SK-N-SH (cell line): ENCODE measurements around the gene FMN1. TPM values are rescaled to one million over a fixed set of nuclear protein-coding genes. Genes with fewer than 3 reads are reported as not detected.

Source experiments
- CTCF ChIA-PET: fragments of 300-600, 350-600 bp; formaldehyde crosslinking; extraction: SDS; loops from one replicate; lab custom pipeline; 2021; lab: Yijun Ruan, JAX
- POLR2A ChIA-PET: fragments of 350-600 bp; sonication (Branson Sonifier 250); formaldehyde crosslinking; extraction: SDS; loops from one replicate; lab custom pipeline; 2020; ENCODE audit warnings: antibody characterized with exemption, inconsistent platforms; lab: Yijun Ruan, JAX
- DNase-seq: peaks from one replicate; pipeline ENCODE4 v3.0.0; 2012
- H2AFZ ChIP-seq: fragments of 200-600 bp; sonication (generic); 2 replicates; pipeline ENCODE4 v1.8.1; 2016; ENCODE audit warnings: antibody characterized with exemption, mild to moderate bottlenecking, low read depth
- H3F3A ChIP-seq: fragments of 200-600 bp; sonication (generic); replicated peaks from 2 replicates; pipeline ENCODE3; 2016; ENCODE audit warnings: antibody characterized with exemption, mild to moderate bottlenecking; ENCODE audit not compliant: insufficient read depth
- H3K27ac ChIP-seq, 2 experiments: fragments of 200-500 bp in 1 of 2; fragments of 200-600 bp in 1 of 2; sonication (Bioruptor generic) in 1 of 2; sonication (generic), shearing (Covaris generic) in 1 of 2; 2 replicates each; pipeline versions ENCODE4 v1.5.1 to v1.6.1; 2014 to 2016; ENCODE audit warnings: low read depth in 2 of 2, inconsistent platforms in 1 of 2, low read length in 1 of 2, mild to moderate bottlenecking in 1 of 2, mixed read lengths in 1 of 2
- H3K27me3 ChIP-seq: fragments of 200-600 bp; sonication (generic), shearing (Covaris generic); 2 replicates; pipeline ENCODE4 v1.6.1; 2016; ENCODE audit warnings: mixed run types; ENCODE audit not compliant: insufficient read depth
- H3K36me3 ChIP-seq, 2 experiments: fragments of 200-500 bp in 1 of 2; fragments of 200-600 bp in 1 of 2; sonication (Bioruptor generic) in 1 of 2; sonication (generic) in 1 of 2; replicated peaks in 1 of 2; 2 replicates each; pipeline versions ENCODE3 to v1.5.1; 2014 to 2016; ENCODE audit warnings: low read length in 1 of 2, mild to moderate bottlenecking in 1 of 2; ENCODE audit not compliant: insufficient read depth in 2 of 2, control insufficient read depth in 1 of 2
- H3K4me1 ChIP-seq, 2 experiments: fragments of 200-500 bp in 1 of 2; fragments of 200-600 bp in 1 of 2; sonication (Bioruptor generic) in 1 of 2; sonication (generic), shearing (Covaris generic) in 1 of 2; 2 replicates each; pipeline versions ENCODE4 v1.5.1 to v1.6.1; 2014 to 2016; ENCODE audit warnings: low read depth in 1 of 2, low read length in 1 of 2, mixed run types in 1 of 2; ENCODE audit not compliant: insufficient read depth in 2 of 2, control insufficient read depth in 1 of 2
- H3K4me2 ChIP-seq: fragments of 200-600 bp; sonication (generic), shearing (Covaris generic); 2 replicates; pipeline ENCODE4 v1.6.1; 2017; ENCODE audit warnings: mixed run types
- H3K4me3 ChIP-seq, 2 experiments: fragments of 200-500 bp in 1 of 2; fragments of 200-600 bp in 1 of 2; sonication (Bioruptor generic) in 1 of 2; sonication (generic), shearing (Covaris generic) in 1 of 2; 2 replicates each; pipeline versions ENCODE4 v1.5.1 to v1.8.1; 2014 to 2016; ENCODE audit warnings: low read depth in 2 of 2, inconsistent platforms in 1 of 2, low read length in 1 of 2, mild to moderate bottlenecking in 1 of 2, mixed read lengths in 1 of 2, moderate library complexity in 1 of 2
- H3K79me2 ChIP-seq: fragments of 200-600 bp; sonication (generic); 2 replicates; pipeline ENCODE4 v1.8.1; 2017; ENCODE audit warnings: mild to moderate bottlenecking; ENCODE audit not compliant: insufficient read depth
- H3K9ac ChIP-seq: fragments of 200-600 bp; sonication (generic); 2 replicates; pipeline ENCODE4 v1.6.1; 2017; ENCODE audit warnings: mixed run types
- H3K9me2 ChIP-seq: fragments of 200-600 bp; sonication (generic); 2 replicates; pipeline ENCODE4 v1.6.1; 2017; ENCODE audit warnings: mixed run types
- H3K9me3 ChIP-seq: fragments of 200-600 bp; sonication (generic); 2 replicates; pipeline ENCODE4 v1.6.1; 2017; ENCODE audit warnings: mixed run types, mild to moderate bottlenecking, moderate library complexity
- H4K20me1 ChIP-seq: fragments of 200-600 bp; sonication (generic); 2 replicates; pipeline ENCODE4 v1.6.1; 2017; ENCODE audit warnings: mild to moderate bottlenecking, mixed run types; ENCODE audit not compliant: insufficient read depth
- CHD2 ChIP-seq: fragments of 150-350 bp; IDR thresholded peaks from 2 replicates; pipeline ENCODE4 v1.6.1; 2018; ENCODE audit warnings: low read length; ENCODE audit not compliant: partially characterized antibody
- CTCF ChIP-seq: fragments of 200-600 bp; sonication (generic); IDR thresholded peaks from 2 replicates; pipeline ENCODE4 v1.6.1; 2017; ENCODE audit warnings: antibody characterized with exemption, mild to moderate bottlenecking, moderate library complexity
- EP300 ChIP-seq, 2 experiments: IDR thresholded peaks; 2 replicates each; pipeline versions ENCODE4 v1.4.0 to v1.6.1; 2012; ENCODE audit warnings: borderline replicate concordance in 1 of 2, low read depth in 1 of 2, low read length in 1 of 2
- FOSL2 ChIP-seq: IDR thresholded peaks from 2 replicates; pipeline ENCODE4 v1.4.0; 2012; ENCODE audit warnings: low read depth, mild to moderate bottlenecking, moderate library complexity, borderline replicate concordance
- FOXJ3 ChIP-seq: sonication (generic); formaldehyde crosslinking; IDR thresholded peaks from 2 replicates; pipeline ENCODE4 v1.5.1; 2020; ENCODE audit warnings: mild to moderate bottlenecking, missing genetic modification reagents
- FOXM1 ChIP-seq: IDR thresholded peaks from 2 replicates; pipeline ENCODE4 v1.4.0; 2012; ENCODE audit warnings: low read depth, mild to moderate bottlenecking
- GABPA ChIP-seq: IDR thresholded peaks from 2 replicates; pipeline ENCODE4 v1.4.0; 2012; ENCODE audit warnings: low read depth, mild to moderate bottlenecking
- GATA2 ChIP-seq: sonication (generic); formaldehyde crosslinking; IDR thresholded peaks from 2 replicates; pipeline ENCODE4 v1.5.0; 2020; ENCODE audit warnings: mild to moderate bottlenecking, missing genetic modification reagents
- NFIC ChIP-seq: IDR thresholded peaks from 2 replicates; pipeline ENCODE4 v1.4.0; 2012; ENCODE audit warnings: borderline replicate concordance
- NRF1 ChIP-seq: IDR thresholded peaks from 2 replicates; pipeline ENCODE4 v1.6.1; 2012; ENCODE audit warnings: low read depth, mild to moderate bottlenecking, low read length
- PBX3 ChIP-seq: IDR thresholded peaks from 2 replicates; pipeline ENCODE4; 2012
- RFX5 ChIP-seq: IDR thresholded peaks from 2 replicates; pipeline ENCODE4 v1.6.1; 2012; ENCODE audit warnings: mild to moderate bottlenecking, improper control_type of control experiment, low read length
- RXRA ChIP-seq: IDR thresholded peaks from 2 replicates; pipeline ENCODE4 v1.4.0; 2012; ENCODE audit warnings: low read depth, mild to moderate bottlenecking, borderline replicate concordance
- SMC3 ChIP-seq: IDR thresholded peaks from 2 replicates; pipeline ENCODE4 v1.6.1; 2012; ENCODE audit warnings: low read depth, low read length, improper control_type of control experiment
- USF1 ChIP-seq: IDR thresholded peaks from 2 replicates; pipeline ENCODE4 v1.4.0; 2012; ENCODE audit warnings: low read depth, borderline replicate concordance
- USF2 ChIP-seq: fragments of 150-350 bp; IDR thresholded peaks from 2 replicates; pipeline ENCODE4 v1.6.1; 2017; ENCODE audit warnings: antibody characterized with exemption, low read length, low read depth, borderline replicate concordance
- ZBTB33 ChIP-seq: IDR thresholded peaks from 2 replicates; pipeline ENCODE4 v1.4.0; 2012; ENCODE audit warnings: low read depth, borderline replicate concordance
- WGBS: methylation state at CpG from one replicate; pipeline ENCODE4 v1.1.6; 2017; ENCODE audit warnings: low lambda C conversion rate; 5-methylcytosine and 5-hydroxymethylcytosine counted together
- polyA plus RNA-seq, 3 experiments: library from polyadenylated mRNA; depleted of rRNA; stranded (reverse); fragments of >200 nt; gene quantifications; 2 replicates each; pipeline ENCODE4 v1.2.3, GENCODE V29; 2012

Gene FMN1
- polyA plus RNA-seq, 1 of the 3 experiments (the other 2 are of a cell fraction), result 9.1 TPM

- Histone ChIP-seq H3K4me3 (no peak overlapping the region), H3F3A (peaks cover 68% of the 10 kb centered on the region), H3K36me3 (peaks cover 0 to 23% of the 10 kb centered on the region in 2 experiments), H4K20me1 (peaks cover 12% of the 10 kb centered on the region; the same call in 1 of the 2 replicates), H3K79me2 (peaks cover 88% of the 10 kb centered on the region), H3K4me1 (peaks cover 0 to 10% of the 10 kb centered on the region in 2 experiments; a peak in 3 of 4 replicates), H3K4me2 (no peak overlapping the region), H3K9me3 (no peaks in the 10 kb centered on the region), H3K27ac (peak overlapping the region in 1 of 2 experiments; percentile 19; a peak in 1 of 4 replicates), H2AFZ (no peak overlapping the region), H3K27me3 (no peaks in the 10 kb centered on the region), H3K9me2 (no peaks in the 10 kb centered on the region), H3K9ac (no peak overlapping the region)
- WGBS, result 90% methylated on average over 7 of the region's 7 CpGs
- POLR2A ChIA-PET, result no interaction called here
- CTCF ChIA-PET, result interaction anchor here (0.6 to 1.4 kb wide), 7 partner anchors 11 to 333 kb away, joined by 3 to 5 read pairs (median 3); no protein-coding TSS in a partner anchor
- no peak for DNase-seq
- TF ChIP-seq GATA2 (no peak), USF1 (no peak), RXRA (no peak), FOXM1 (no peak), GABPA (no peak), FOXJ3 (CRISPR knock-in tag) (no peak), PBX3 (no peak), SMC3 (no peak), USF2 (no peak), FOSL2 (no peak), ZBTB33 (no peak), EP300 (IDR thresholded peaks at IDR 0.05; ENCODE audit: borderline replicate concordance in 1 of 2, low read depth in 1 of 2, low read length in 1 of 2) (no peak), NRF1 (no peak), CTCF (no peak), RFX5 (no peak), CHD2 (no peak), NFIC (no peak)
Observed at GRCh38 chr15:32983679-32984078, 210.8 kb downstream of the FMN1 start.
